H1 (cell line): Measurements from ENCODE around the gene TMEM232. TPM values are rescaled to one million over a fixed set of nuclear protein-coding genes. Genes with fewer than 3 reads are reported as not detected.
"Not testable (repeated sequence)": the region's sequence is repeated elsewhere in the genome, so short reads cannot be mapped to it uniquely, and the experiment has no call there.

ENCODE experiments used
- CTCF ChIA-PET: fragments of 300-600 bp; sonication (Branson Sonifier 250); formaldehyde crosslinking; loops from one replicate; lab custom pipeline; 2021; ENCODE audit not compliant: partially characterized antibody; lab: Charles Lee
- POLR2A ChIA-PET: fragments of 300-600 bp; sonication (Branson Sonifier 250); formaldehyde crosslinking; loops from one replicate; lab custom pipeline; 2021; ENCODE audit warnings: inconsistent platforms; ENCODE audit not compliant: partially characterized antibody; lab: Charles Lee
- DNase-seq, 2 experiments: peaks; one replicate each; pipeline versions ENCODE4 v3.0.0 to v3.0.0-alpha.2; 2010 to 2022; ENCODE audit warnings: low spot score in 2 of 2, low read depth in 1 of 2, mixed read lengths in 1 of 2
- FAIRE-seq: peaks from 2 replicates; lab custom pipeline; 2011; peaks lifted over from hg19 to GRCh38; lab: Jason Lieb, UNC
- H2AFZ ChIP-seq: 2 replicates; pipeline ENCODE4 v1.8.1; 2012; ENCODE audit warnings: low read length, inconsistent platforms
- H2AK5ac ChIP-seq: 2 replicates; pipeline ENCODE4 v1.6.1; 2013; ENCODE audit warnings: low read depth, low read length
- H2BK120ac ChIP-seq: replicated peaks from 2 replicates; pipeline ENCODE3; 2013; ENCODE audit warnings: low read depth, low read length, inconsistent platforms
- H2BK12ac ChIP-seq: 2 replicates; pipeline ENCODE4 v1.6.1; 2013; ENCODE audit warnings: low read depth, low read length
- H2BK15ac ChIP-seq: 2 replicates; pipeline ENCODE4 v1.6.1; 2013; ENCODE audit warnings: low read length
- H2BK20ac ChIP-seq: 2 replicates; pipeline ENCODE4 v1.6.1; 2013; ENCODE audit warnings: low read length
- H2BK5ac ChIP-seq: 2 replicates; pipeline ENCODE4 v1.6.1; 2013; ENCODE audit warnings: low read depth, low read length
- H3K14ac ChIP-seq: 2 replicates; pipeline ENCODE4 v1.6.1; 2013; ENCODE audit warnings: inconsistent platforms; ENCODE audit not compliant: insufficient read length
- H3K18ac ChIP-seq: 2 replicates; pipeline ENCODE4 v1.6.1; 2013; ENCODE audit warnings: low read length; ENCODE audit errors: extremely low read depth
- H3K23ac ChIP-seq: 2 replicates; pipeline ENCODE4 v1.6.1; 2013; ENCODE audit warnings: inconsistent platforms; ENCODE audit not compliant: insufficient read length
- H3K23me2 ChIP-seq: 2 replicates; pipeline ENCODE4 v1.6.1; 2013; ENCODE audit warnings: low read depth, low read length
- H3K27ac ChIP-seq: 2 replicates; pipeline ENCODE4 v1.6.1; 2011; ENCODE audit warnings: low read depth, low read length, inconsistent platforms
- H3K27me3 ChIP-seq, 4 experiments: replicated peaks in 1 of 4; 1 replicate in 1 of 4; 2 replicates in 3 of 4; pipeline versions ENCODE4 v1.6.1 to v1.8.1; 2011 to 2013; ENCODE audit warnings: low read length in 3 of 4, mild to moderate bottlenecking in 3 of 4, inconsistent platforms in 2 of 4, mixed read lengths in 2 of 4, moderate library complexity in 1 of 4; ENCODE audit not compliant: control insufficient read depth in 3 of 4, insufficient read depth in 3 of 4; ENCODE audit errors: extremely low read depth in 1 of 4
- H3K36me3 ChIP-seq, 4 experiments: 2 replicates each; pipeline versions ENCODE4 v1.6.1 to v1.8.1; 2011 to 2013; ENCODE audit warnings: mild to moderate bottlenecking in 4 of 4, low read length in 3 of 4, moderate library complexity in 2 of 4, control low read depth in 1 of 4, inconsistent platforms in 1 of 4; ENCODE audit not compliant: insufficient read depth in 4 of 4, control insufficient read depth in 2 of 4
- H3K4ac ChIP-seq: replicated peaks from 2 replicates; pipeline ENCODE3; 2013; ENCODE audit warnings: low read length, low read depth, mixed read lengths, inconsistent platforms; ENCODE audit not compliant: insufficient read length
- H3K4me1 ChIP-seq, 4 experiments: replicated peaks in 1 of 4; 1 replicate in 1 of 4; 2 replicates in 3 of 4; pipeline versions ENCODE4 v1.6.1 to v1.8.1; 2011 to 2013; ENCODE audit warnings: low read length in 3 of 4, inconsistent platforms in 2 of 4, mixed read lengths in 1 of 4; ENCODE audit not compliant: insufficient read depth in 4 of 4, control insufficient read depth in 3 of 4
- H3K4me2 ChIP-seq, 2 experiments: 2 replicates each; pipeline versions ENCODE4 v1.6.1 to v1.8.1; 2011 to 2013; ENCODE audit warnings: low read depth in 2 of 2, low read length in 2 of 2, control low read depth in 1 of 2, inconsistent platforms in 1 of 2, mild to moderate bottlenecking in 1 of 2; ENCODE audit not compliant: insufficient read depth in 1 of 2
- H3K4me3 ChIP-seq, 4 experiments: fragments of 200-600, 300-600 bp in 1 of 4; sonication (generic), shearing (Covaris generic), sonication (Bioruptor Twin) in 1 of 4; 2 replicates each; pipeline versions ENCODE4 v1.5.1 to v1.8.1; 2011 to 2016; ENCODE audit warnings: low read length in 4 of 4, low read depth in 3 of 4, control low read depth in 2 of 4, inconsistent platforms in 2 of 4, mild to moderate bottlenecking in 2 of 4, mixed read lengths in 1 of 4, moderate library complexity in 1 of 4; ENCODE audit not compliant: insufficient read depth in 2 of 4; ENCODE audit errors: extremely low read depth in 1 of 4
- H3K56ac ChIP-seq: replicated peaks from 2 replicates; pipeline ENCODE3; 2013; ENCODE audit warnings: low read depth, mild to moderate bottlenecking, mixed read lengths, low read length, inconsistent platforms; ENCODE audit not compliant: insufficient read length
- H3K79me1 ChIP-seq: 2 replicates; pipeline ENCODE4 v1.6.1; 2013; ENCODE audit warnings: low read depth, low read length, control low read depth
- H3K79me2 ChIP-seq, 2 experiments: 2 replicates each; pipeline versions ENCODE4 v1.6.1 to v1.8.1; 2012 to 2013; ENCODE audit warnings: low read length in 2 of 2, mild to moderate bottlenecking in 2 of 2, inconsistent platforms in 1 of 2; ENCODE audit not compliant: insufficient read depth in 2 of 2, control insufficient read depth in 1 of 2
- H3K9ac ChIP-seq, 4 experiments: replicated peaks in 1 of 4; 1 replicate in 1 of 4; 2 replicates in 3 of 4; pipeline versions ENCODE4 v1.6.1 to v1.8.1; 2011 to 2013; ENCODE audit warnings: low read depth in 3 of 4, low read length in 3 of 4, control low read depth in 2 of 4, mild to moderate bottlenecking in 2 of 4, moderate library complexity in 2 of 4, inconsistent platforms in 1 of 4; ENCODE audit errors: extremely low read depth in 1 of 4
- H3K9me3 ChIP-seq, 2 experiments: 2 replicates each; pipeline versions ENCODE4 v1.6.1 to v1.8.1; 2012 to 2013; ENCODE audit warnings: mild to moderate bottlenecking in 2 of 2, moderate library complexity in 2 of 2, control low read depth in 1 of 2, inconsistent platforms in 1 of 2, low read depth in 1 of 2, low read length in 1 of 2, mixed read lengths in 1 of 2; ENCODE audit not compliant: insufficient read depth in 2 of 2
- H4K20me1 ChIP-seq, 2 experiments: replicated peaks in 1 of 2; 2 replicates each; pipeline versions ENCODE3 to v1.8.1; 2011 to 2013; ENCODE audit warnings: inconsistent platforms in 2 of 2, low read length in 2 of 2, mild to moderate bottlenecking in 1 of 2; ENCODE audit not compliant: insufficient read depth in 2 of 2, control insufficient read depth in 1 of 2
- H4K5ac ChIP-seq: 2 replicates; pipeline ENCODE4 v1.6.1; 2013; ENCODE audit warnings: low read length, low read depth, mixed read lengths, inconsistent platforms; ENCODE audit not compliant: insufficient read length
- H4K8ac ChIP-seq: 2 replicates; pipeline ENCODE4 v1.8.0; 2013; ENCODE audit warnings: mild to moderate bottlenecking, moderate library complexity, low read length, inconsistent platforms; ENCODE audit not compliant: insufficient read depth; ENCODE audit errors: extremely low read depth
- H4K91ac ChIP-seq: replicated peaks from 2 replicates; pipeline ENCODE3; 2013; ENCODE audit warnings: low read length, mixed read lengths, inconsistent platforms; ENCODE audit not compliant: insufficient read length
- WGBS, 2 experiments: shearing (Covaris generic) in 1 of 2; methylation state at CpG; one replicate each; pipeline versions ENCODE4 v1.1.6 to v1.1.7; 2013 to 2015; ENCODE audit warnings: low lambda C conversion rate in 2 of 2, mixed read lengths in 2 of 2, inconsistent platforms in 1 of 2, low coverage in 1 of 2, missing lambda C conversion rate in 1 of 2; ENCODE audit not compliant: insufficient replicate concordance in 2 of 2, insufficient coverage in 1 of 2, insufficient read length in 1 of 2; ENCODE audit errors: extremely low coverage in 1 of 2, missing lambda C conversion rate in 1 of 2; 5-methylcytosine and 5-hydroxymethylcytosine counted together
- polyA plus RNA-seq, 7 experiments: library from polyadenylated mRNA; depleted of rRNA in 3 of 7; stranded (reverse) in 5 of 7; unstranded in 2 of 7; fragments of >200 nt in 5 of 7; fragments of 200-250 nt in 2 of 7; gene quantifications; 1 replicate in 5 of 7; 2 replicates in 1 of 7; 4 replicates in 1 of 7; pipeline versions ENCODE4 v1.2.1 to v1.2.3, GENCODE V29; 2011 to 2013; ENCODE audit warnings: missing spikeins in 2 of 7, mixed read lengths in 2 of 7
- total RNA-seq: library from RNA; stranded (reverse); fragmentation: NEBNext Ultra II Directional; extraction: Animal tissue kit (Norgen Biotek cat#: 25700); gene quantifications from 2 replicates; pipeline ENCODE4 v1.2.1, GENCODE V29; 2021

TMEM232 gene
- total and polyA plus RNA-seq, 2 of the 8 experiments (the other 6 are each of a cell fraction or from before 2014, with no cell fraction given) = 0.38 to 1.3 TPM

- FAIRE-seq, H3K14ac ChIP-seq, H3K27me3 ChIP-seq, H4K8ac ChIP-seq, H3K9ac ChIP-seq, H2BK12ac ChIP-seq, H3K4me3 ChIP-seq, H3K9me3 ChIP-seq, H2BK120ac ChIP-seq, CTCF ChIA-PET, H3K18ac ChIP-seq, H3K4me2 ChIP-seq, POLR2A ChIA-PET, H3K27ac ChIP-seq, H2AK5ac ChIP-seq, H2BK20ac ChIP-seq, H4K20me1 ChIP-seq, H2BK5ac ChIP-seq, H2BK15ac ChIP-seq, DNase-seq, H3K36me3 ChIP-seq, H2AFZ ChIP-seq, H3K23me2 ChIP-seq, H4K91ac ChIP-seq, H3K4me1 ChIP-seq, H3K23ac ChIP-seq, H3K79me1 ChIP-seq, H4K5ac ChIP-seq, H3K79me2 ChIP-seq, H3K4ac ChIP-seq, H3K56ac ChIP-seq: not testable (repeated sequence)
- WGBS, 2 experiments = 86% methylated on average over 1 of the region's 1 CpG; no CpG with 5 or more reads in 1 of the 2 experiments
Observed at GRCh38 chr5:110690587-110690986, 35.9 kb downstream of the TMEM232 start.
